GM19397 (cell line): ENCODE results near the gene COL16A1.

Source experiments
- ATAC-seq: cut with Tn5 transposase; IDR thresholded peaks from one replicate; pipeline ENCODE4 v1.9.1; 2021; ENCODE audit warnings: mild to moderate bottlenecking, moderate library complexity; ENCODE audit not compliant: unreplicated experiment

The COL16A1 gene

GRCh38 chr1:31667065-31667785 is 36.6 kb downstream of the COL16A1 start:
- ATAC-seq = no peak

GRCh38 chr1:31666263-31666963 is 37.4 kb downstream of the COL16A1 start:
- no peak for ATAC-seq

- no peak for ATAC-seq
Observed at GRCh38 chr1:31665234-31665878, 38.5 kb downstream of the COL16A1 start.

- no peak for ATAC-seq
Observed at GRCh38 chr1:31664528-31664927, 39.3 kb downstream of the COL16A1 start.

- ATAC-seq = no peak
Observed at GRCh38 chr1:31663622-31664452, 40.0 kb downstream of the COL16A1 start.

- ATAC-seq = no peak
Observed at GRCh38 chr1:31662463-31662862, 41.4 kb downstream of the COL16A1 start.

GRCh38 chr1:31661856-31662255 is 42.0 kb downstream of the COL16A1 start:
- no peak for ATAC-seq

- ATAC-seq = no peak
Observed at GRCh38 chr1:31660871-31661455, 42.9 kb downstream of the COL16A1 start.

- no peak for ATAC-seq
Observed at GRCh38 chr1:31659889-31660288, 43.9 kb downstream of the COL16A1 start.

- no peak for ATAC-seq
Observed at GRCh38 chr1:31658721-31659120, 45.1 kb downstream of the COL16A1 start.

- no peak for ATAC-seq
Observed at GRCh38 chr1:31657972-31658510, 45.8 kb downstream of the COL16A1 start.

- no peak for ATAC-seq
Observed at GRCh38 chr1:31657020-31657804, 46.6 kb downstream of the COL16A1 start.

GRCh38 chr1:31655756-31656155 is 48.1 kb downstream of the COL16A1 start:
- no peak for ATAC-seq

- no peak for ATAC-seq
Observed at GRCh38 chr1:31655104-31655503, 48.7 kb downstream of the COL16A1 start.

- ATAC-seq = no peak
Observed at GRCh38 chr1:31654474-31654776, 49.4 kb downstream of the COL16A1 start.

- no peak for ATAC-seq
Observed at GRCh38 chr1:31653717-31654473, 49.9 kb downstream of the COL16A1 start.

- ATAC-seq = no peak
Observed at GRCh38 chr1:31652891-31653499, 50.8 kb downstream of the COL16A1 start.

GRCh38 chr1:31651766-31652165 is 52.1 kb downstream of the COL16A1 start:
- ATAC-seq = no peak

- no peak for ATAC-seq
Observed at GRCh38 chr1:31651089-31651420, 52.8 kb downstream of the COL16A1 start.
